ENCODE measurements around the gene GSK3B. TPM values are rescaled to one million over a fixed set of nuclear protein-coding genes. Genes with fewer than 3 reads are reported as not detected.

The GSK3B gene
- total RNA-seq, 6 experiments from 2014 or later, result 14.4 to 19.4 (median 18.4) TPM

GRCh38 chr3:119918992-119919933 is 175.0 kb downstream of the GSK3B start:
- 74% methylated on average over 6 of the region's 6 CpGs for WGBS (ENCODE audit: insufficient coverage, low coverage, low lambda C conversion rate, missing lambda C conversion rate)
- peaks cover 0 to 3% (median under 1%) of the 10 kb centered on the region in 4 donors for H3K36me3 ChIP-seq
- intact Hi-C loops (cut with DNase I), result no loop called here
- H3K4me1 ChIP-seq, result peaks cover 0 to 3% (median 0%) of the 10 kb centered on the region in 4 donors
- H3K9me3 ChIP-seq, result no peaks in the 10 kb centered on the region
- H3K27ac ChIP-seq, result no peak overlapping the region
- no peak for TF ChIP-seq POLR2A (IDR thresholded peaks at IDR 0.05)
- TF ChIP-seq, protein P1, sequence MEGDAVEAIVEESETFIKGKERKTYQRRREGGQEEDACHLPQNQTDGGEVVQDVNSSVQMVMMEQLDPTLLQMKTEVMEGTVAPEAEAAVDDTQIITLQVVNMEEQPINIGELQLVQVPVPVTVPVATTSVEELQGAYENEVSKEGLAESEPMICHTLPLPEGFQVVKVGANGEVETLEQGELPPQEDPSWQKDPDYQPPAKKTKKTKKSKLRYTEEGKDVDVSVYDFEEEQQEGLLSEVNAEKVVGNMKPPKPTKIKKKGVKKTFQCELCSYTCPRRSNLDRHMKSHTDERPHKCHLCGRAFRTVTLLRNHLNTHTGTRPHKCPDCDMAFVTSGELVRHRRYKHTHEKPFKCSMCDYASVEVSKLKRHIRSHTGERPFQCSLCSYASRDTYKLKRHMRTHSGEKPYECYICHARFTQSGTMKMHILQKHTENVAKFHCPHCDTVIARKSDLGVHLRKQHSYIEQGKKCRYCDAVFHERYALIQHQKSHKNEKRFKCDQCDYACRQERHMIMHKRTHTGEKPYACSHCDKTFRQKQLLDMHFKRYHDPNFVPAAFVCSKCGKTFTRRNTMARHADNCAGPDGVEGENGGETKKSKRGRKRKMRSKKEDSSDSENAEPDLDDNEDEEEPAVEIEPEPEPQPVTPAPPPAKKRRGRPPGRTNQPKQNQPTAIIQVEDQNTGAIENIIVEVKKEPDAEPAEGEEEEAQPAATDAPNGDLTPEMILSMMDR (IDR thresholded peaks at IDR 0.05), result peak in 1 of 4 donors; percentile 14
- H3K27me3 ChIP-seq, result no peaks in the 10 kb centered on the region
- peak in 2 of 4 donors; percentile 43 for ATAC-seq
- no peak overlapping the region for H3K4me3 ChIP-seq
- no peak for DNase-seq

DNA sequence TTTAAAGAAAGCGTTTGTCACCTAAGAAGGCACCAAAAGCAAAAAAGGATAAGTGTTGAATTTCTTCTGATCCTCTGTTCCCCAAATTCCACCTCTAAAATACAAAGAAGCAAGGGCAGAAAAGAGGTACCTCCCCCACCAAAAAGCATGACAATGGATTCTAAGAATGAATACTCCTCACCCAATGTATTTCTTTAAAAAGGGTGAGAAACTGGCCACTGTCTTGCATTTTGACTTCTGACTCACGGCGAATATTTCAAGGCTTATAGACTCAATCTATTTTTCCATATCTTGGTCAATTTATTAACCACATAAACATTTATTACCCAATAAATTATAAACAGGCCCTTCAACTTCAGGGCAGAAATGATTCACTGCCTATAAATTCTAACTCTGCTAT is 181.2 kb downstream of the GSK3B start:
- Histone ChIP-seq H3K9me3 (no peaks in the 10 kb centered on the region), H3K36me3 (peaks cover 0 to 6% (median 0%) of the 10 kb centered on the region in 4 donors), H3K4me1 (no peaks in the 10 kb centered on the region), H3K27ac (no peak overlapping the region), H3K4me3 (no peak overlapping the region), H3K27me3 (no peaks in the 10 kb centered on the region)
- 93% methylated on average over 3 of the region's 3 CpGs for WGBS (ENCODE audit: insufficient coverage, low coverage, low lambda C conversion rate, missing lambda C conversion rate)
- no peak for TF ChIP-seq POLR2A (IDR thresholded peaks at IDR 0.05)
- TF ChIP-seq, protein P1 (IDR thresholded peaks at IDR 0.05), result no peak
- ATAC-seq (no peak), DNase-seq (no peak)
- intact Hi-C loops (cut with DNase I), result no loop called here

GRCh38 chr3:119912220-119912619 is 182.0 kb downstream of the GSK3B start:
- H3K4me3 ChIP-seq, result no peak overlapping the region
- no peak for TF ChIP-seq POLR2A (IDR thresholded peaks at IDR 0.05)
- TF ChIP-seq, protein P1 (IDR thresholded peaks at IDR 0.05), result no peak
- intact Hi-C loops (cut with DNase I), result no loop called here
- no peaks in the 10 kb centered on the region for H3K27me3 ChIP-seq
- no peaks in the 10 kb centered on the region for H3K4me1 ChIP-seq
- DNase-seq (no peak), ATAC-seq (no peak)
- H3K36me3 ChIP-seq, result peaks cover 0 to 6% (median 0%) of the 10 kb centered on the region in 4 donors
- WGBS (ENCODE audit: insufficient coverage, low coverage, low lambda C conversion rate, missing lambda C conversion rate), result 41% methylated on average over 2 of the region's 2 CpGs
- H3K27ac ChIP-seq, result no peak overlapping the region
- no peaks in the 10 kb centered on the region for H3K9me3 ChIP-seq

GRCh38 chr3:119911748-119912147 is 182.5 kb downstream of the GSK3B start:
- 63% methylated on average over 1 of the region's 1 CpG for WGBS (ENCODE audit: insufficient coverage, low coverage, low lambda C conversion rate, missing lambda C conversion rate)
- no peaks in the 10 kb centered on the region for H3K27me3 ChIP-seq
- intact Hi-C loops (cut with DNase I), result no loop called here
- no peak for TF ChIP-seq POLR2A (IDR thresholded peaks at IDR 0.05)
- TF ChIP-seq, protein P1 (IDR thresholded peaks at IDR 0.05), result no peak
- H3K4me3 ChIP-seq, result no peak overlapping the region
- no peak overlapping the region for H3K27ac ChIP-seq
- no peak for DNase-seq
- no peak for ATAC-seq
- H3K9me3 ChIP-seq, result no peaks in the 10 kb centered on the region
- peaks cover 0 to 6% (median 0%) of the 10 kb centered on the region in 4 donors for H3K36me3 ChIP-seq
- no peaks in the 10 kb centered on the region for H3K4me1 ChIP-seq
